K562 (cell line): ENCODE data around the gene EPB41L2. TPM values are rescaled to one million over a fixed set of nuclear protein-coding genes. Genes with fewer than 3 reads are reported as not detected.

Source experiments
- ATAC-seq: fragments of 200-7000 bp; cut with Tn5 transposase; 3 replicates; pipeline ENCODE4 v1.9.1; 2020; ENCODE audit warnings: moderate library complexity
- BruUV-seq: library from RNA; stranded (reverse); fragments of 400-500 nt; replicated peaks from 2 replicates; lab custom pipeline; 2021; lab: Mats Ljungman, UMichigan
- CTCF ChIA-PET: fragments of 300-600 bp; formaldehyde crosslinking; extraction: SDS; loops from one replicate; lab custom pipeline; 2021; ENCODE audit warnings: low intra/inter-chr PET ratio; lab: Yijun Ruan, JAX
- POLR2A ChIA-PET: fragments of 300-600, 350-650 bp; sonication (Branson Sonifier 250); formaldehyde crosslinking; extraction: SDS; loops from one replicate; lab custom pipeline; 2021; ENCODE audit warnings: antibody characterized with exemption, inconsistent platforms; lab: Yijun Ruan, JAX
- DNase-seq, 4 experiments: peaks; one replicate each; pipeline versions ENCODE4 v3.0.0 to v3.0.0-alpha.2; 2011 to 2018; ENCODE audit warnings: low spot score in 3 of 4, mixed read lengths in 3 of 4; ENCODE audit errors: extremely low read depth in 1 of 4
- FAIRE-seq: peaks from 2 replicates; lab custom pipeline; 2011; peaks lifted over from hg19 to GRCh38; lab: Jason Lieb, UNC
- H2AFZ ChIP-seq: 2 replicates; pipeline ENCODE4 v1.6.0; 2011; ENCODE audit warnings: low read depth, low read length, control low read depth, inconsistent platforms
- H3K27ac ChIP-seq: fragments of 200-600 bp; 3 replicates; pipeline ENCODE4 v1.8.0; 2011; ENCODE audit warnings: low read depth, mild to moderate bottlenecking, control low read depth, inconsistent platforms, low read length, moderate library complexity, mixed read lengths; ENCODE audit errors: extremely low read depth
- H3K27me3 ChIP-seq, 2 experiments: fragments of 300-600 bp in 1 of 2; 2 replicates in 1 of 2; 3 replicates in 1 of 2; pipeline versions ENCODE4 v1.6.0 to v1.8.0; 2011; ENCODE audit warnings: inconsistent platforms in 2 of 2, low read length in 2 of 2, mild to moderate bottlenecking in 1 of 2, mixed read lengths in 1 of 2, moderate library complexity in 1 of 2; ENCODE audit not compliant: control insufficient read depth in 2 of 2, insufficient read depth in 2 of 2
- H3K36me3 ChIP-seq: fragments of 300-600 bp; 3 replicates; pipeline ENCODE4 v1.8.0; 2011; ENCODE audit warnings: mild to moderate bottlenecking, low read length, inconsistent platforms; ENCODE audit not compliant: control insufficient read depth, insufficient read depth
- H3K4me1 ChIP-seq, 2 experiments: fragments of 200-600 bp in 1 of 2; replicated peaks in 1 of 2; 2 replicates in 1 of 2; 3 replicates in 1 of 2; pipeline versions ENCODE4 v1.5.1 to v1.8.0; 2011; ENCODE audit warnings: inconsistent platforms in 2 of 2, low read length in 2 of 2, mild to moderate bottlenecking in 1 of 2, mixed read lengths in 1 of 2, moderate library complexity in 1 of 2; ENCODE audit not compliant: control insufficient read depth in 2 of 2, insufficient read depth in 2 of 2
- H3K4me2 ChIP-seq: 2 replicates; pipeline ENCODE4 v1.6.1; 2011; ENCODE audit warnings: low read length, control low read depth, inconsistent platforms, mixed read lengths; ENCODE audit not compliant: insufficient read depth
- H3K4me3 ChIP-seq: fragments of 200-600 bp; sonication (generic), shearing (Covaris generic); 2 replicates; pipeline ENCODE4 v1.5.1; 2016; ENCODE audit warnings: control low read depth, inconsistent platforms
- H3K79me2 ChIP-seq: fragments of 200-600 bp; 3 replicates; pipeline ENCODE4 v1.8.0; 2011; ENCODE audit warnings: low read length, inconsistent platforms; ENCODE audit not compliant: control insufficient read depth, insufficient read depth
- H3K9ac ChIP-seq, 2 experiments: 2 replicates each; pipeline versions ENCODE4 v1.6.0 to v1.6.1; 2011; ENCODE audit warnings: low read depth in 2 of 2, low read length in 2 of 2, control low read depth in 1 of 2, inconsistent platforms in 1 of 2, mild to moderate bottlenecking in 1 of 2, mixed read lengths in 1 of 2; ENCODE audit not compliant: insufficient read depth in 1 of 2
- H3K9me1 ChIP-seq: one replicate; pipeline ENCODE4 v1.6.0; 2011; ENCODE audit warnings: inconsistent platforms, mild to moderate bottlenecking, low read length, moderate library complexity; ENCODE audit not compliant: control insufficient read depth, insufficient read depth
- H3K9me3 ChIP-seq: replicated peaks from 2 replicates; pipeline ENCODE4 v1.5.1; 2011; ENCODE audit warnings: low read depth, low read length, inconsistent platforms; ENCODE audit not compliant: control insufficient read depth, insufficient read depth
- H4K20me1 ChIP-seq: replicated peaks from 2 replicates; pipeline ENCODE4 v1.6.1; 2011; ENCODE audit warnings: low read length, inconsistent platforms, mixed read lengths; ENCODE audit not compliant: control insufficient read depth, insufficient read depth
- BRF1 ChIP-seq: IDR thresholded peaks from 3 replicates; pipeline ENCODE4 v1.6.1; 2011; ENCODE audit warnings: borderline replicate concordance, mild to moderate bottlenecking; ENCODE audit not compliant: insufficient read length; ENCODE audit errors: extremely low read depth
- CHD2 ChIP-seq: IDR thresholded peaks from 2 replicates; pipeline ENCODE4 v1.6.1; 2011; ENCODE audit warnings: low read depth, low read length
- E2F6 ChIP-seq, 2 experiments: IDR thresholded peaks; 2 replicates each; pipeline ENCODE4 v1.6.1; 2011; ENCODE audit warnings: borderline replicate concordance in 1 of 2, control low read depth in 1 of 2, low read depth in 1 of 2, low read length in 1 of 2, mild to moderate bottlenecking in 1 of 2, mixed read lengths in 1 of 2, moderate library complexity in 1 of 2; ENCODE audit not compliant: insufficient read depth in 1 of 2, insufficient read length in 1 of 2, poor library complexity in 1 of 2, severe bottlenecking in 1 of 2; ENCODE audit errors: extremely low read depth in 1 of 2
- E4F1 ChIP-seq: fragments of 250-450 bp; sonication (Bioruptor Pico); IDR thresholded peaks from 2 replicates; pipeline ENCODE4 v1.5.0; 2021; ENCODE audit warnings: mild to moderate bottlenecking, borderline replicate concordance
- MLX ChIP-seq, 2 experiments: fragments of 450-650 bp in 1 of 2; sonication (generic) in 1 of 2; formaldehyde crosslinking; conservative IDR thresholded peaks; 2 replicates each; pipeline versions ENCODE4 v1.4.0 to v1.8.1; 2020 to 2022; ENCODE audit warnings: mild to moderate bottlenecking in 1 of 2, missing genetic modification reagents in 1 of 2
- NR2C1 ChIP-seq, 2 experiments: fragments of 450-650 bp; IDR thresholded peaks; 2 replicates each; pipeline ENCODE4 v1.6.1; 2017; ENCODE audit warnings: mild to moderate bottlenecking in 2 of 2, antibody characterized with exemption in 1 of 2, inconsistent platforms in 1 of 2, missing compliant biosample characterization in 1 of 2, missing genetic modification characterization in 1 of 2
- POLR2A ChIP-seq: fragments of 450-650 bp; conservative IDR thresholded peaks from 2 replicates; pipeline ENCODE4 v1.6.1; 2016
- WGBS: fragments of 100-300 bp; shearing (Covaris generic); methylation state at CpG from one replicate; pipeline ENCODE4 v1.1.6; 2016; ENCODE audit warnings: low coverage, mixed read lengths; ENCODE audit not compliant: insufficient coverage; ENCODE audit errors: missing lambda C conversion rate; 5-methylcytosine and 5-hydroxymethylcytosine counted together
- in situ Hi-C: fragments of 300-500 bp; cut with MboI; formaldehyde crosslinking; loops from 4 replicates; pipeline ENCODE4 v1.15.0; 2018; ENCODE audit warnings: inconsistent platforms, mixed read lengths
- intact Hi-C: fragments of 100-400 bp; cut with micrococcal nuclease; formaldehyde crosslinking; loops from 2 replicates; pipeline ENCODE4 v1.14.2; 2022
- polyA plus RNA-seq, 8 experiments: library from polyadenylated mRNA; depleted of rRNA in 4 of 8; stranded (reverse) in 5 of 8; unstranded in 3 of 8; fragments of >200 nt; fragmentation: Nextera tagmentation in 2 of 8; fragmentation: Illumina TruSeq in 1 of 8; extraction: Ambion mirVana in 2 of 8; extraction: Trizol in 1 of 8; gene quantifications; 2 replicates each; pipeline versions ENCODE4 v1.2.1 to v1.2.3, GENCODE V29; 2011 to 2014; ENCODE audit warnings: inconsistent platforms in 1 of 8, missing spikeins in 1 of 8
- total RNA-seq, 7 experiments: library from RNA; depleted of rRNA in 6 of 7; stranded (reverse); fragments of >200 nt in 6 of 7; fragmentation: Illumina TruSeq in 2 of 7; extraction: Trizol in 2 of 7; gene quantifications; 2 replicates each; pipeline versions ENCODE4 v1.2.1 to v1.2.3, GENCODE V29; 2011 to 2021; ENCODE audit warnings: low replicate concordance in 1 of 7

Gene EPB41L2
- total and polyA plus RNA-seq, 9 of the 15 experiments (the other 6 are each of a cell fraction or from before 2014, with no cell fraction given), result 5.1 to 53.6 (median 25.0) TPM

GRCh38 chr6:131035582-131035981 lies 27.5 kb downstream of the EPB41L2 start:
- no peak for TF ChIP-seq BRF1
- TF ChIP-seq E4F1 (CRISPR knock-in tag), result no peak
- TF ChIP-seq CHD2, result no peak
- no peak for TF ChIP-seq NR2C1 (IDR thresholded peaks at IDR 0.05)
- TF ChIP-seq NR2C1 (tag; IDR thresholded peaks at IDR 0.05), result peak; percentile 40; the same call in 1 of the 2 replicates
- no peak for TF ChIP-seq POLR2A
- no peak for TF ChIP-seq MLX (CRISPR knock-in tag; conservative IDR thresholded peaks at IDR 0.05)
- no peak for TF ChIP-seq E2F6 (IDR thresholded peaks at IDR 0.05; ENCODE audit: borderline replicate concordance in 1 of 2, extremely low read depth in 1 of 2, insufficient read depth in 1 of 2, insufficient read length in 1 of 2, low read depth in 1 of 2, low read length in 1 of 2, poor library complexity in 1 of 2, severe bottlenecking in 1 of 2)
- TF ChIP-seq, all 486 proteins: peak for 1
- H3K9me1 ChIP-seq, result no peaks in the 10 kb centered on the region
- H3K79me2 ChIP-seq, result peaks cover 13% of the 10 kb centered on the region
- ATAC-seq (no peak), FAIRE-seq (no peak), DNase-seq (no peak)
- no peaks in the 10 kb centered on the region for H4K20me1 ChIP-seq
- POLR2A ChIA-PET, result no interaction called here
- BruUV-seq, result no TSS peak
- H3K9me3 ChIP-seq, result no peaks in the 10 kb centered on the region
- intact Hi-C loops, result no loop called here
- H2AFZ ChIP-seq, result no peak overlapping the region
- H3K4me1 ChIP-seq, result no peaks in the 10 kb centered on the region
- H3K27ac ChIP-seq, result no peak overlapping the region
- in situ Hi-C loops, result no loop called here
- H3K27me3 ChIP-seq, result no peaks in the 10 kb centered on the region
- no peaks in the 10 kb centered on the region for H3K36me3 ChIP-seq
- H3K9ac ChIP-seq, result no peak overlapping the region
- H3K4me2 ChIP-seq, result no peak overlapping the region
- no peak overlapping the region for H3K4me3 ChIP-seq
- WGBS, result 7% methylated on average over 1 of the region's 1 CpG
- CTCF ChIA-PET, result no interaction called here
